Measurements from ENCODE around the gene FGD5.

Gene FGD5

GRCh38 chr3:14780927-14781507 lies 37.7 kb upstream of the FGD5 start:
- H3K36me3 ChIP-seq (ENCODE audit: control insufficient read depth, insufficient read depth, low read length): no peaks in the 10 kb centered on the region
- no peak overlapping the region for H3K4me3 ChIP-seq (replicated peaks; ENCODE audit: low read depth, low read length)
- peak; percentile 88 for TF ChIP-seq CTCF (IDR thresholded peaks at IDR 0.05; ENCODE audit: insufficient read depth, low read length, poor library complexity, severe bottlenecking)
- no peaks in the 10 kb centered on the region; the same call in 1 of the 2 replicates for H3K27me3 ChIP-seq (replicated peaks; ENCODE audit: control insufficient read depth, insufficient read depth, low read length)
- DNase-seq (ENCODE audit: extremely low read depth, insufficient read length): peak; percentile 36

GRCh38 chr3:14783480-14784086 lies 35.2 kb upstream of the FGD5 start:
- no peak for DNase-seq (ENCODE audit: extremely low read depth, insufficient read length)

GRCh38 chr3:14784087-14784681 lies 34.6 kb upstream of the FGD5 start:
- no peak for TF ChIP-seq CTCF (IDR thresholded peaks at IDR 0.05; ENCODE audit: insufficient read depth, low read length, poor library complexity, severe bottlenecking)
- no peak for DNase-seq (ENCODE audit: extremely low read depth, insufficient read length)
- H3K27me3 ChIP-seq (replicated peaks; ENCODE audit: control insufficient read depth, insufficient read depth, low read length): no peaks in the 10 kb centered on the region; the same call in 1 of the 2 replicates
- H3K36me3 ChIP-seq (ENCODE audit: control insufficient read depth, insufficient read depth, low read length): no peaks in the 10 kb centered on the region
- no peak overlapping the region for H3K4me3 ChIP-seq (replicated peaks; ENCODE audit: low read depth, low read length)

More at GRCh38 chr3:14783480-14784086, 35.2 kb upstream of the FGD5 start:
- Histone ChIP-seq H3K27me3 (replicated peaks; ENCODE audit: control insufficient read depth, insufficient read depth, low read length) (no peaks in the 10 kb centered on the region; the same call in 1 of the 2 replicates), H3K4me3 (replicated peaks; ENCODE audit: low read depth, low read length) (no peak overlapping the region), H3K36me3 (ENCODE audit: control insufficient read depth, insufficient read depth, low read length) (no peaks in the 10 kb centered on the region)
- no peak for TF ChIP-seq CTCF (IDR thresholded peaks at IDR 0.05; ENCODE audit: insufficient read depth, low read length, poor library complexity, severe bottlenecking)

- TF ChIP-seq CTCF (IDR thresholded peaks at IDR 0.05; ENCODE audit: insufficient read depth, low read length, poor library complexity, severe bottlenecking): no peak
- DNase-seq (ENCODE audit: extremely low read depth, insufficient read length): no peak
These were observed 33.3 kb upstream of the FGD5 start for GRCh38 chr3:14785207-14786155.

GRCh38 chr3:14786369-14786768 lies 32.4 kb upstream of the FGD5 start:
- Histone ChIP-seq H3K36me3 (ENCODE audit: control insufficient read depth, insufficient read depth, low read length) (no peaks in the 10 kb centered on the region), H3K4me3 (replicated peaks; ENCODE audit: low read depth, low read length) (no peak overlapping the region), H3K27me3 (replicated peaks; ENCODE audit: control insufficient read depth, insufficient read depth, low read length) (no peaks in the 10 kb centered on the region; the same call in 1 of the 2 replicates)
- DNase-seq (ENCODE audit: extremely low read depth, insufficient read length): no peak
- no peak for TF ChIP-seq CTCF (IDR thresholded peaks at IDR 0.05; ENCODE audit: insufficient read depth, low read length, poor library complexity, severe bottlenecking)

More at GRCh38 chr3:14785207-14786155, 33.3 kb upstream of the FGD5 start:
- Histone ChIP-seq H3K4me3 (replicated peaks; ENCODE audit: low read depth, low read length) (no peak overlapping the region), H3K36me3 (ENCODE audit: control insufficient read depth, insufficient read depth, low read length) (no peaks in the 10 kb centered on the region), H3K27me3 (replicated peaks; ENCODE audit: control insufficient read depth, insufficient read depth, low read length) (no peaks in the 10 kb centered on the region; the same call in 1 of the 2 replicates)

Measured in GM06990 (cell line).